KG1 (cell line): Measurements from ENCODE around the gene ATP9B.

Experiments used
- DNase-seq: peaks from one replicate; lab custom pipeline; 2025; lab: John Stamatoyannopoulos, UW

Gene ATP9B

GRCh38 chr18:79413025-79413424 is 343.8 kb downstream of the ATP9B start:
- no peak for DNase-seq

DNA sequence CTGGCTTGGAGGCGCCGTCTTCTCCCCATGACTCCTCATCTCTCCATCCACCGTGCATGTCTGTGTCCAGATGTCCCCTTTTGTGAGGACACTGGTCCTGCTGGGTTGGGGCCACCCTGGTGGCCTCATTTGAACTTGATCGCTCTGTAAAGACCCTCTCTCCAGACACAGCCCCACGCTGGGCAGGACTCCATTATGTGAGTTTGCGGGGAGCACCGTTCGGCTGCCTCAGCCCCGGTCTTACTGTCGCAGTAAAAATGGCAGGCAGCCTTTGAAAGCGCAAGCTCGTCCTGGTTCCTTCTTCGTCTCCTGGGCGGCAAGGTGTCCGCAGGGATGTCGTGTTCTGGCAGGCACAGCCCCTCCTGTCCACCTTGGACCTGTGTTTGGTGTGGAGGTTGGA is 344.2 kb downstream of the ATP9B start:
- no peak for DNase-seq

DNA sequence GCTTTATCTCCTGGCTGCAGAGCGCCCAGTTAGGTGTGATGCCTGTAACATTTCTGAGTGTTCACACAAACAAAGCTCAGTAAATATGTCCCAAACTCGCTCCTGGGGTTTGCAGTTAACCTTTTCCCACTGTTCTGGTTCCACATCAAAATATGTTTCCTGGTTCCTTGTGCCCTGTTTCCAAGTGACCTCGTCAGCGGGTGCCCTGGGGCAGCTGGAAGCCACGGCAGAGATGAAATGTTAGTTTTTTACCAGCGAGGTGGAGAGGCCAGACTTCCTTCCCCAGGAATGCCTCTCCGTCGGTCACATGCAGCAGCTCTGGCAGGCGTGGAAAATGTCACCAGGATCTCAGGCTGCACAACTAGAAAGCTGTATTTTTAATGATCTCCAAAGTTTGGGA is 344.7 kb downstream of the ATP9B start:
- no peak for DNase-seq

DNA sequence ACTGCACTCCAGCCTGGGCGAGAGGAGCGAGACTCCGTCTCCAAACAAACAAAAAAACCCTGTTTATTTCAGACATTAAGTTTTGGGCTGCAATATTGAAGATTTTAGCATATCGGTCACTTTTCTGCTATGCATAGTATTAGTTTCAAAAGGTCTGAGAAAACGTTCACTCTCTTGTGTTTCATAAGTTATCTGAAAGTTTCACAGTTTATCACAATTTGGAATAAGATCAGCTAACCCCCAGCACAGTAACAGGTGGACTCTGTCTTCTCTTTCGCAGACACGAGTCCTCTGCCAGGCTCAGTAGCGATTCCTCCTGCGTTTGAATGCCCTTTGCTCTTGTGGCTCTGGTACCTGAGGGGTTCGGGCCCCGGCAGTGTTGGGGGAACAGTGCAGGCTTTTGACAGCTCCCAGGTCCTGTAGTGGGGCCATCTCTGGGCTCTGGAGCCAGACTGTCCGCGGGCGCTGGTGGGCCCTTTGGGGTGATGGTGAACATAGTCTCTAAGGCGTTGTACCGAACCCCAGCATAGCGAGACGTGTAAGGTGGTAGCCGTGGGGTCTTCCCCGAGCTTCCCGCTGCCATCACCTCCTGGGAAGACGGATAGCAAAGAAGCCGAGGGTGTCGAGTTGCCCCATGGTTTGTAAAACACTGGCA is 347.0 kb downstream of the ATP9B start:
- DNase-seq, result no peak

DNA sequence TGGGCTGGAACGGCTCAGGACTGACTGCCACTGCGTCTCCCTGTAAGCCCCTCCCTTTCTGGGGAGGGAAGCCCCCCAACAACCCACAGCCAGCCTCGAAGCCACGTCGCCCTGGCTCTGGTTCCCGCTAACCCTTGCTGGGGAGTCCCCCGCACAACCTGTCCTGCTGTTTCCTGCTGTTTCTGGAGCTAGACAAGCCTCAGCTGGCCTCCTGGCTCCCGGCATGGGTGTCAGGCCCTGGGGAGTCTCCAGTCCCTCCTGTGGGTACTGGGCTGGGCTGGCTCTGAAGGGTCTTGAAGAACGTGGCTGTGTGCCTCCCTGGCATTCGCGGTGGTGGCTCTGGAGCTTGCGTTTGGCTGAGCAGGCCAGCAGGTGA is 347.5 kb downstream of the ATP9B start:
- DNase-seq, result no peak

DNA sequence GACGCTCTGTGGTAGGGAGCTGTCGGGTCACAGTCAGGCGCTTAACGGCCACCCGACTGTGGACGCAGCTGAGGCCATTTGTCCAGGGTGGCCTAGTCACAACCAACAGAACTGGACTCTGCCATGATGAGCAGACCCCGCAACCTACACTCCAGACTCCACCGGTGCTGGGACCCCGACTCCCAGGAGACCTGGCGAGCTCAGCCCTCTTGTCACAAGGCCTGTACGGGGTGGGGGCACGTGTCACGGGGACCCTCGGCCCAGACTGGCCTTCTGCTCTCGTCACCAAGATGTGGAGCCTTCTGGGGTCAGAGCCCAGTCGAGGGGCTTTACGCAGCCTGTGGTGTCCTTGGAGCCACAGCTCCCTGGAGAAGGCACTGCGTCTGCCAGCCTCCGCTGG is 349.0 kb downstream of the ATP9B start:
- no peak for DNase-seq

- DNase-seq, result no peak
Observed at GRCh38 chr18:79418642-79419041, 349.4 kb downstream of the ATP9B start.

- no peak for DNase-seq
Observed at GRCh38 chr18:79420033-79420745, 351.0 kb downstream of the ATP9B start.

DNA sequence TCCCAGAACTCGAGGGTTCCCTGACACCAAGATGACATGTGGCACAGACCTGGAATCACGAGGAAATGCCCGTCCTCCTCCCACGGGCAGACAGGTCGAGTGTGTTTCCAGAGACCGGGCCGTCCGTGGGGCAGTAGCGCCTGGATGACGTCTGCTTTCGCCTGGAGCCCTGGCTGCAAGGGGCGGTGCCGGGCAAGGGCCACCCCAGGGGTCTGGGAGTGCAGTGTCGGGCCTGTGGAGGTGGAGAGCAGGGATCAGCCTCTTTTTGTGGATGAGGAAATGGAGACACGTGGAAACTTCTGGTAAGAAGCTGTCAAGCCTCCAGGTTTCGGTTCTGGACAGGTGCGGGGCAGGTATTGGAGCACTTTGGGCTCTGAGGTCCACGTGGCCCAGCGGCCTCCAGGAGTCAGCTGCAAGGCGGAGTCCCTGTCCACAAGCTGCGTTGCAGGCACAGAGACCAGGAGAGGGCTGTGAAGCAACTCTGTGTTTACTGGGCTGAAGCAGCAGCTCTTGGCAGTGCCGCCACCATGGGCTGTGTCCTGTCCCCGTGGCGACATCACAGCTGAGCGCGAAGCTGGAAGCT is 352.2 kb downstream of the ATP9B start:
- DNase-seq, result no peak

- DNase-seq, result no peak
Observed at GRCh38 chr18:79422022-79422782, 353.0 kb downstream of the ATP9B start.

GRCh38 chr18:79422783-79423165 is 353.6 kb downstream of the ATP9B start:
- no peak for DNase-seq

DNA sequence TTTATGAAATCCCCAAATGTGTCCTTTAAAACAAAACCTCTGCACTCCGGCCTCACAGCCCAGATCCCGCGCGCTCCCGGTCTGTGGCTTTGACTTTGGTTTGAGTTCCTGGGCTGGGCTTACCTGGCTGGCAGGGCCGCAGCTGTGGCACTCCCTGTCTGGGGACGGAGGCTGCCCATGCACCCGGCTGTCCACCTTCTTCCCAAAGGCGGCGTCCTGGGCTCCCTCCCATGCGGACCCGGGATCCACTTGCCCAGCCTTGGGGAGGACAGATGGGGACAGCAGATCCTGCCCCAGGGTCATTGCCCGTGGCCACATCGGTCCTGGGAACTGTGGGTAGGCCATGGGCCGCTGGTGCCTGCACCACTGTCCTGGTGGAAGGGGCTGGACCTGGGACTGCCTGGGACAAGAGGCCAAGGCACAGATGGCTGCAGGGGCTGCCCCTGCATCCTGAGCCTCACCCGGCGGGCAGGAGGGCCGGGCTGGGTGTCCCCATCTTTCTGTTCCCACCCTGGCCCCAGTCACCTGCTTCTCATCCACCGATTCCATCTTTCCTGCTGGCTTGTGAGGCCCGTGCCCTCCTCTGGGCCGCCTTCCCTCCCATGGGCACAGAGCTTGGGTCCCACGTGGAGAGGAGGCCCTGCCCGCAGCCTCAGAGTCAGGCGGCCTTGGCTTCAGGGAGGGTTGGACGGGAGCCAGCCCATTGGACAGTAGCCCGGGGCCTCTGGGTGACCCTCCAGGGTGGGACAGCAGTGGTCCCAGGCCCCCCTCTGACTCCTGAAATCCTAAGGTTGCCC is 354.2 kb downstream of the ATP9B start:
- DNase-seq, result no peak

GRCh38 chr18:79424008-79424565 is 354.9 kb downstream of the ATP9B start:
- no peak for DNase-seq

GRCh38 chr18:79424880-79425568 is 355.8 kb downstream of the ATP9B start:
- DNase-seq, result no peak

DNA sequence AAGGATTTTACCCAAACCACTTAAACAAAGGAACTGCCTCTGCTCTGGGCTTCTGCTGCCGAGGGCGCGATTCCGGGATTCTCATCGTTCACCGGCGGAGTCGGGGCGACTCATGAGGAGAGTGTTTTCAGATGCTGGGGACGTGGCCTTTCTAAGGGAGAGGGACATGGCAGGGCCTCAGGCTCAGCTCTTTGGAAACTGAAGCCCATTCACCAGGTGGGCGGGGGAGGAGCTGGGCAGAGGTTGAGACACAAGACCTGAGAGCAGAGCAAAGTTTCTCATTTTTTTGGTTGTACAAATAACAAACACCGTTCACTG is 356.3 kb downstream of the ATP9B start:
- no peak for DNase-seq

DNA sequence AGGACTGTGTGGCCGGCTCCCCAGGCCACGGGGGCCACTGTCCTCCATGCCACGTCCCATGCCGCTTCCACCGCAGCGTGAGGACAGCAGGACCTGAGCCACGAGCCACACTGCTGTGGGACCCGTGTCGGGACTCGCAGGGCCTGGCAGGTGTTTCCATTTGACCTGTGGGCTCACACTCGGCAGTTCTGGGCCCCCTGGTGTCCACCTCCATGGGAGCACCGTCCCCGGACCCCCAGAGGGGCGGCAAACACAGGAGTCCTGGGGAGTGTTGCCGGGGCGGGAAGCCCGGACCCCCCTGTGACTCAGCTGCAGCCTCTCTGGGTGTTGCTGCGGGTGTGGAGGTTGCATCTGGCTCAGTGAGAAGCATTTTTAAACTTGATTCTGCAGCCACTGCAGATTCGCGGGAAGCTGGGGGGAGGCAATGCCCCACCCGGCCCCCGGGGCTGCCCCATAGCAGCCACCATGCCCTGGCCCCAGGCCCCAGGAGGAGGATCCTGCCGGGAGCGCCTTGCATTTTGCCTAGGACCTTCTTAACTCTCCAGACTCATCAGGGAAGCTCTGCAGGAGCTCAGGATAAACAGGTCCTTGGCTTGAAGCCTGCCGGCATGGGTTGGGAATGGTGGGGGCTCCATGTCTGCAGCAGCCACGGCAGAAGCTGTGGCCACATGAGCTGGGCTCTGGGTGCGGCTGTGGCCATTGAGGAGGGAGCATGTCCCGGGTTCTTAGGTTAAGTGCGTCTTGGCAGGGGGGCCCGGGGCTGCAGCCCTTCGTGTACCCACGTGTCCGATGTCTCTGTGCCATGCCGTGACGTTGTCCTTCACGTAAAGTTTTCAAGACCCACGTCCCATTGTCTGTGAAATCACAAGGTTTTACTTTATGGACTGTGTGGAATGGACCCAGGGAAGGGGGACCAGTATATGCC is 357.4 kb downstream of the ATP9B start:
- DNase-seq, result no peak

DNA sequence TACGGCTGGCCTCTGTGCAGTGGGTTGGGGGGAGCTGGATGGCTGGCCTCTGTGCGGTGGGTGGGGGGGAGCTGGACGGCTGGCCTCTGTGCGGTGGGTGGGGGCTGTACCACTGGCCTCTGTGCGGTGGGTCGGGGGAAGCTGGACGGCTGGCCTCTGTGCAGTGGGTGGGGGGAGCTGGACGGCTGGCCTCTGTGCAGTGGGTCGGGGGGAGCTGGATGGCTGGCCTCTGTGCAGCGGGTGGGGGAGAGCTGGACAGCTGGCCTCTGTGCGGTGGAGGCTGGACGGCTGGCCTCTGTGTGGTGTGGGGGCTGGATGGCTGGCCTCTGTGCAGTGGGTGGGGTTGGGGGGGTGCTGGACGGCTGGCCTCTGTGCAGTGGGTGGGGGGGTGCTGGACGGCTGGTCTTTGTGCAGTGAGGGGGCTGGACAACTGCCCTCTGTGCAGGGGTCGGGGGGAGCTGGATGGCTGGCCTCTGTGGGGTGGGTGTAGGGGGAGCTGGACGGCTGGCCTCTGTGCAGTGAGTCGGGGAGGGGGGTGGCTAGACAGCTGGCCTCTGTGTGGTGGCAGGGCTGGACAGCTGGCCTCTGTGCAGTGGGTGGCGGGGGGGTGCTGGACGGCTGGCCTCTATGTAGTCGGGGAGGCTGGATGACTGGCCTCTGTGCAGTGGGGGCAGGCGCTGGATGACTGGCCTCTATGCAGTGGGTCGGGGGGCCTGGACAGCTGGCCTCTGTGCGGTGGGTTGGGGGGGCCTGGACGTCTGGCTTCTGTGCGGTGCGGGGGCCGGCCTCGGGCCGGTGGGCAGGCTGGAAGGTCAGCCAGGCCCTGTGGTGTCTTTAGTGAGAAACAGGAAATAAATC is 358.4 kb downstream of the ATP9B start:
- no peak for DNase-seq
